GM19324 (cell line): ENCODE results near the gene LCE1C.

Experiments
- ATAC-seq: cut with Tn5 transposase; IDR thresholded peaks from one replicate; pipeline ENCODE4 v1.9.1; 2021; ENCODE audit warnings: mild to moderate bottlenecking, moderate library complexity; ENCODE audit not compliant: unreplicated experiment, low FRiP score

LCE1C gene, protein sequence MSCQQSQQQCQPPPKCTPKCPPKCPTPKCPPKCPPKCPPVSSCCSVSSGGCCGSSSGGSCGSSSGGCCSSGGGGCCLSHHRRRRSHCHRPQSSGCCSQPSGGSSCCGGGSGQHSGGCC

DNA sequence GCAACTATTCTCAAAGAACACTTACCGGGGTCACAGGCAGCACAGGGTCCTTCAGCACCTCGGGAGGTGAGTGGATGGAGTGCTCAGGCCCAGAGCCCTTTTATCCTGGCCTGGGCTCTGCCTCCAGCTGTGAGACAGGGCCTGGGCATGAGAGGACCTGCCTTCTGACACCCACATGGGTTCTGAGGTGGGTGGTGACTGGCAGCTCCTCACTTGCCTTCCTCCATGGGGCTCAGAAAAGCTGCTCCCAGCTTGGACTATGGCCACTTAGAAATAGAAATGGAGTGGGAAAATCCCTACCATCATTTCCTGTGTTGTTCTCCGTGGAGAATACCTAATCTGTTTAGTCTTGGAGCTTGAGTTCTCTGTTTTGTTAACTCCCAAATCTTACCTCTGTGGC, at the start of gene LCE1C:
LCE1C (minus strand) TSS at position 76 of the 400 bp plus-strand sequence. CDS start 1,173 bp downstream, outside the sequence.
- ATAC-seq, result no peak

DNA sequence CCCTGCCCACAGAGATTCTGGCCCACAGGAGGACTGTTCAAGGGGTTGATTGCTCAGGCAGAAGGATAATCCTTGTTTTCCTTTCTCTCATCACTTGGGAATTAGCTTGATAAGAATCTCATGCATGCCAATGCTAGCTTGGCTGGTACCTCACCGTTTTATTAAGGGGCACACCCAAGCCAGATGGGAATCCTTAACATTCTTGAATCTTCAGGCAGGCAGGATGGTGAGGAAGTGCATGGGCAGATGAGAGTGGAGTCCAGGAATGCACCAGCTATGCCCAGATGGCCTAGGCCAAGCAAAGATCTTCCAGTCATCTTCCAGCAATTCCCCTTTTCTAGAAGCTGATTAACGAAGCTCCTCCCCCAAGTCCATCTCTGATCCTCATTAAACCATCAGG, 49.2 kb upstream of the LCE1C start:
- ATAC-seq, result no peak

DNA sequence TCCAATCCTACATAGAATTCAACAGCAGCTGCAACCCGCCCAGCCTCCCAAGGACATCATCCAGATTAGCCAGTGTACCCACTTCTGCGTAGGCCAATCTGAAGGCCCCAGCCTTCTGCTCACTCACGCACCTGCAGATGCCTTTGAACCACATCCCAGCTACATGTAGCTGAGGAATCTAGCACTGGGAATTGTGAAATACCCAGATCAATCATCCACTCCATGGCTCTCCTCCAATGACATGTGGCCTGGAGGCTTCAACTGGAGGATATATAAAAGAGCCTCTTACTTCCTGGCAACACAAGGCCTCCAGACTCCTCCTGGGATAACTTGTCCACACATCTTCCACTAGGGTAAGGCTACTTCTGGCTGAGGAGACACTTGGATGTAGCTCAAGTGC, 36.1 kb upstream of the LCE1C start, which contains the start of gene LCE6A:
LCE6A (plus strand) TSS at position 301 of the 400 bp plus-strand sequence. CDS start 665 bp downstream, outside the sequence.
- no peak for ATAC-seq

DNA sequence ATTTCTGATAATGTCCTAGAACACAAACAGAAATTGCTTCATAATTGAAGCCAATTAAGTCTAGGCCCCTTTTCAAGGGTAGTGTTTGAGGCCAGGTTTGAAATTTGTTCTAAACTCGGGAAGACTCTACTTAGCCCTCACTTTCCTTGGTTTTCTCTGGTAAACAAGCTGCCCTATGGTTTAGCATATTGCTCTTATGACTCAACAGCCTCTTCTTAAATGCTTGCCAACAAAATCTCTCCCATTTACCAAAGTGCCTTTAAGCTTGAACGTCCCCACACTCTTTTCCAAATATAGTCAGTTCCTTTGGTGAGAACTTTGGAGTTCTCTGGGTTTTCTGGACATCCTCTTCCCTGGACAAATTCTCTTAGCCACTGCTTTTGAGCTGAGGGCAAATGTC, 30.4 kb upstream of the LCE1C start:
- ATAC-seq, result no peak

DNA sequence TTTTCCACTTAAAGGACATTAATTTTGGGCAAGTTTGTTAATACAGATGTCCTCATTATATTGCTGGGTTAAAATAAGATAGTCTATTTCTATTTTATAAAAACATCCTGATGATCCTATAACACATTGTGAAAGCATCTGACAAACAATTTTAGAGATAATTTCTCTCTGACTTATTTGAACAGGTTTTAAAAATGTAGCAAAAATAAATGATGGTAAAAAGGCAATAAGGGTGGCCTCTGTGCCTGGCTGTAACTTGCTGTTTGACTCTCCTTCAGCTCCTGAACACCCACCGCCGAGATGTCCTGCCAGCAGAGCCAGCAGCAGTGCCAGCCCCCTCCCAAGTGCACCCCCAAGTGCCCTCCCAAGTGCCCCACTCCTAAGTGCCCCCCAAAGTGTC, 20.7 kb upstream of the LCE1C start, which contains the start of gene LCE1A:
LCE1A (plus strand) TSS at position 301 of the 400 bp plus-strand sequence; CDS start at position 301, 0 bp downstream.
- no peak for ATAC-seq

DNA sequence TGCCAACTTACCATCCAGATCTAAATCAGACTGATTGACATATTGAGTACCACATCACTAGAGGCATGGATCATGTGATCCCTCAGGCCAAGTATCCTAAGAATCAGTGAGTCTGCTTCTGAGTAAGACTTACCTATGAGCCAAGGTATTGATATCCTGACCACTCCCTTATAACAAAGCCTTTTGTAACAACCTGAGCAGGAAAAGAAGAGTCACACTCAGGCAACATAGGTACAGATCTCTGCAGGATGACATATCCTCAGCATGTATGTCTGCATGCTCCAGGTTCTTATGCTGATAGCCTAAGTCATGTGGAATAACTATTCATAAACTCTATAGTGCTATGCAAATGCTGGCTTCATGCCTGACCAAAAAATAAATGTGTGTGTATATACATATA, 18.5 kb upstream of the LCE1C start:
- ATAC-seq, result no peak

DNA sequence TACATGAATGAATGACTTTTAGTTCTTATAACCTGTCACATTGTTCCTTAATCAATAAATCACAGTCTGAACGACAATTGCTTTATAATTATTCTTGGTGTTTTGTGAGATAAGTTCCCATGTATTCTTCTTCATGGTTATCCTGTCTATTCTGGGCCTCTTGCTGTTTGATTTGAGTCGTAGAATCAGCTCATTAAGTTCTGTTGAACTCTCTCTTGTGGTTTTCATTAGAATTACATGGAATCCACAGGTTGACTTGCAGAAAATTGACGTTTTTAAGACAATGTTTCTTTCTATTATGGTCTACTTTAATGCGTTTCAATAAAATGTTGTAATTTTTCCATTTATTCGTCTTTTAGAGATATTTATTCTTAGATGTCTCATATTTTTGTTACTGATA, 16.8 kb upstream of the LCE1C start:
- no peak for ATAC-seq

DNA sequence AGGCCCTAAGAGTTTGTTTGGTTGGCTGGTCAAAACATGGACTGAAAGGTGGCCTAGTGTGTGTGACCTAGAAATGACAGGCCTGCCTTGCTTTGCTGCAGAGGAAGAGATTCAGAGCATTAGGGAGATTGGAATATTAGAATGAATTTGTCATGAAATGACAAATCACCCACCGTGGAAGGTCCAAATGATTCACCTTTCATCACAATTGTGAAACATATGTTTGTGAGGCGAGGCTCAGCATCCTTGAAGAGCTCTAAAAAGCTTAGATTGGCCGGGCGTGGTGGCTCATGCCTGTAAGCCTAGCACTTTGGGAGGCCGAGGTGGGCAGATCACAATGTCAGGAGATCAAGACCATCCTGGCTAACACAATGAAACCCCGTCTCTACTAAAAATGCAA, 10.9 kb upstream of the LCE1C start:
- no peak for ATAC-seq

DNA sequence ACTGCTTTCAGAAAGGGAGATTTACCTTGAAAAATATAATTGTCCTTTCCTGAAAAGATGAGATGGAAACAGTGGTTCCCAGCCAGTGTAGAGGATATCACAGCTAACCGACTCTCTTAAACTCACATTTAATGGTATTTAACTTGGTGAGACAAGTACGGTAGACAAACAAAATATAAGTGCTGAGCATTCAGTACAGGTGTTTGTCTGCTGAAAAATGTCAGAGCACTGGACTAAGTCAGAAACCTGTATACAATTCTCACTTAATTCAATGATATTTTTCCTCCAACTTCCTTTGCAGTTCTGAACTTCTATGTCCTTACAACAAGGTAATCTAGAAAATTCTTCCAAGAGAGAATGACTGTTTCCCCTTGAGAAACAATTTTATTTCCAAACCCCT, 5.2 kb upstream of the LCE1C start, which contains the start of gene LCE1B:
LCE1B (plus strand) TSS at position 301 of the 400 bp plus-strand sequence. CDS start 476 bp downstream, outside the sequence.
- no peak for ATAC-seq

DNA sequence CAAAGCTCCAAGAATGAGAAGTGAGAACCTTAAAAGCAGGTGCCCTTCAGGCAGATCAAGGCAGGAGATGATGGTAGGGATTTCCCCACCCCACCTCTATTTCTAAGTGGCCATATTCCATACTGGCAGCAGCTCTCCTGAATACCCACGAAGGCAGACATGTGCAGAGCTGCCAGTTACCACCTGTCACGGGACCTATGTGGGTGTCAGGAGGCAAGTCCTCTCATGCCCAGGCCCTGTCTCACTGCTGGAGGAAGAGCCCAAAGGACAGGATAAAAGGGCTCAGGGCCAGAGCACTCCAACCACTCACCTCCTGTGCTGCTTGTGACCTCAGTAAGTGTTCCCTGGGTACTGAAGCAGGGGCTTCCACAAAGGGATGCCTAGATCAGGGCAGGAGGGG, 4.6 kb upstream of the LCE1C start:
- ATAC-seq, result no peak

DNA sequence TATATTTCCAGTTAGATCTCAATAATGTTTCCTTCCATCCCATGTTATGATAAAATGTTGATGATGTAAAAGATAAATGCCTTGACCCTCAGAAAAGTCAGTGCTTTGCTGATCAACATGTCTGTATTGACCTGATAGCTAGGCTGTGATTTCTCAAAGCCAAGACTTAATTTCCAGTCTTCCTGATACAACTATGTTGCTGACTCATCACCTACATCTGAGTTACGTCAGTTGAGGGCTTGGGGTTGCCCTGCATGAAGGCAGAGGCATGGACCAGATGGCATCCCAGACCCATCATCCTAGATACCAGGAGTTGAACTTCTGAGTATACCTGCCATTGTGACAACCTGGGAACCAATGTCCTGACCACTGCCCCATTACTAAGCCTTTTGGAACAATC, 5.1 kb downstream of the LCE1C start:
- ATAC-seq, result no peak

DNA sequence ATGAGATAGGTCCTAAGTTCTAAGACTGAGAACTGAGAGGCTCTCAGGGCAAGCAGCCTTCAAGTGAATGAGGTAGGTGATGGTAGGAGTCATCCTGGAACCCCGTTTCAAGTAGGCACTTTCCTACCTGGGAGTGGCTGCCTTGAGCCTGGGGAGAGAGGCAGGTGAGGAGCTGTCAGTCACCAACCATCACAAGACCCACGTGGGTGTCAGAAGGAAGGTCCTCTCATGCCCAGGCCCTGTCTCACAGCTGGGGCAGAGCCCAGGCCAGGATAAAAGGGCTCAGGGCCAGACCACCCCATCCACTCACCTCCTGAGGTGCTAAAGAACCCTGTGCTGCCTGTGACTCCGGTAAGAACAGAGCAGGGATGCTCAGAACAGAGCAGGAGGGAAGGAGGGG, 10.0 kb downstream of the LCE1C start, which contains the start of gene LCE1D:
LCE1D (plus strand) TSS at position 301 of the 400 bp plus-strand sequence. CDS start 1,074 bp downstream, outside the sequence.
- ATAC-seq, result no peak

DNA sequence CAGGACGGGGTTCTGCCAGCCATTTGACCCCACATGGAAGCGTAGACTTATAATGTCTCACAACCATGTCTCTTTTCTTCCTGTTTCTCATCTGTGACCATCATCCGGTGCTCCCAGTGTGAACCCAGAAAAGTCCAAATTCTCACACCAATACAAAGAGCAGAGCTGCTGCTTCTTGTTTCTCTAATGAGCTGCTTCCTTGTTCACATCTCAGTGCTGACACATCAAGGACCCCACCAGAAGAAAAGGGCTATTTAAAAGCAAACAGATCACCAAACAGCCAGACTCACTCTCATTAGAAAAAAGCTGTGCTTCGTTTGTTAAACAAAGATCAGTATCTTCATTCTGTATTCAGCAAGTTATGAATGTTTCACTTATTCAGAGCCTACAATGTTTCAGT, 10.8 kb downstream of the LCE1C start:
- ATAC-seq, result no peak

DNA sequence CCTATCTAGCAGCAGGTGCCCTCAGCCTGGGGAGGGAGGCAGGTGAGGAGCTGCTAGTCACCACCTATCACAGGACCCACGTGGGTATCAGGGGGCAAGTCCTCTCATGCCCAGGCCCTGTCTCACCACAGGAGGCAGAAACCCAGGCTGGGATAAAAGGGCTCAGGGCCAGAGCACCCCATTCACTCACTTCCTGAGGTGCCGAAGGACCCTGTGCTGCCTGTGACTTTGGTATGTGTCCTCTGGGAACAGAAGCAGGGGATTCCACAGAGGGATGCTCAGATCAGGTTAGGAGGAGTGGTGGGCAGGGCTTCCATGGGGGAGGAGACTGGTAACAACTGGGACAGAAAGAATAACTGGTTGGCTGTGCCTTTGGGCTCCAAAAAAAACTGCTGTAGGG, 20.4 kb downstream of the LCE1C start, which contains the start of gene LCE1E:
LCE1E (plus strand) TSS at position 181 of the 400 bp plus-strand sequence. CDS start 1,043 bp downstream, outside the sequence.
- no peak for ATAC-seq

DNA sequence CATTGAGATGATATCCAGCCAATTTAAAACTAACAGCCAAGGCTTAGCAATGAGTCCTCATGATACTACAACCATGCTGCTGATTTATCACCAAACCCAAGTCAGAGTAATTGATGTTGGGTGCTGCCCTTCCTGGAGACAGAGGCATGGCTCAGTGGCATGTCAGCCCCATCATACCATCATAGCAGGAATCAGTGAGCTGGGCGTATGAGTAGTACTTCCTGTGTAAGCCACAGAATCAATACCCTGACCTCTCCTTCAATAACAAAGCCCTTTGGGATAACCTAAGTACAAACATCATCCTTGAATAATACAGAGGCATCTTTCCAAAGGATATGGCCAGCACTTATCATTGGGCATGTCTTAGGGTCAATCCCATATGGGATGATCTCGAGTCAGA, 23.4 kb downstream of the LCE1C start:
- ATAC-seq, result no peak

DNA sequence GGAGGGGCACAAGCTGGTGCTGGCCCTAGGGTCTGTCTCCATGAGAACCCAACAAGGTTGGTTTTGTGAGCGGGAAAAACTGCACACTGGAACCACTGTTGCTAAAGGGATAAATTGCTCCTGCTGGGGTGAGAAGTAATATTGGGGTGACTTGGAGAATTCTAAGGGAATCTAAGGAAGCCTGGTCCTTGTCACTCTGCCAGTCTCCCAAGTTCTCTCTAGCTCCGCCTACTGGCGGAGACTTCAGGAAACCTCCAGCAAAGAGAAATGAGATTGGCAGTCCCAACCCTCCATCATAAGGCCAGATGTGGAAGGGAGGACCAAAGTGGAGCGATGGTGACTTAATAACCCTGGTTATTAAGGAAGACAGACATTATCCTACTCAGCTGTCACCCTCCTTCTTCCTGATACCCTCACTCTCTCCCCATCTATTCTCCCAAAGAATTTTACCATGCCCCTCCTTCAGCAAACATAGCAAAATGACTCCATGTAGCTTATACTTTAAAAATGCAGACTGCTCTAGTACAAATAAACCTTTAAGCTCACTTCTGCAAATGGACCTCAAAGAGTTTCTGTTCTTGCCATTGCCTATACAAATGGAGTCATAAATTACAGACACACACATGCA, 28.8 kb downstream of the LCE1C start:
- ATAC-seq, result no peak

DNA sequence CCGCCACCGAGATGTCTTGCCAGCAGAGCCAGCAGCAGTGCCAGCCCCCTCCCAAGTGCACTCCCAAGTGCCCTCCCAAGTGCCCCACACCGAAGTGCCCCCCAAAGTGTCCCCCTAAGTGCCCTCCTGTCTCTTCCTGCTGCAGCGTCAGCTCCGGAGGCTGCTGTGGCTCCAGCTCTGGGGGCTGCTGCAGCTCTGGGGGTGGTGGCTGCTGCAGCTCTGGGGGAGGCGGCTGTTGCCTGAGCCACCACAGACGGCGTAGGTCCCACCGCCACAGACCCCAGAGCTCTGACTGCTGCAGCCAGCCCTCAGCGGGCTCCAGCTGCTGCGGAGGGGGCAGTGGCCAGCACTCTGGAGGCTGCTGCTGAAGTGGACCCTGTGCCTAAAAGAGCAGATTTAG, 30.1 kb downstream of the LCE1C start:
- ATAC-seq, result no peak

DNA sequence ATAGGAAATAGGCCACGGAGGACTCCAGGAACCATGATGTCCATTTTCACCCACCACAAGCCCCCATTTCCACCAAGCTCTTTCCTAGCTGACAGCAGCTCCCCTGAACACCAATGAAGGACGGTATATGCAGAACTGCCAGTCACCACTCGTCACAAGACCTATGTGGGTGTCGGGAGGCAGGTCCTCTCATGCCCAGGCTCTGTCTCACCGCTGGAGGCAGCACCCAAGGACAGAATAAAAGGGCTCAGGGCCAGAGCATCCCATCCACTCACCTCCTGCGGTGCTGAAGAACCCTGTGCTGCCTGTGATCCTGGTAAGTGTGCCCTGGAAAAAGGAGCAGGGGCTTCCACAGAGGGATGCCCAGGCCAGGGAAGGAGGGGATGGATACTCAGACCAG, 31.6 kb downstream of the LCE1C start, which contains the start of gene LCE1F:
LCE1F (plus strand) TSS at position 266 of the 400 bp plus-strand sequence. CDS start 1,232 bp downstream, outside the sequence.
- ATAC-seq, result no peak

DNA sequence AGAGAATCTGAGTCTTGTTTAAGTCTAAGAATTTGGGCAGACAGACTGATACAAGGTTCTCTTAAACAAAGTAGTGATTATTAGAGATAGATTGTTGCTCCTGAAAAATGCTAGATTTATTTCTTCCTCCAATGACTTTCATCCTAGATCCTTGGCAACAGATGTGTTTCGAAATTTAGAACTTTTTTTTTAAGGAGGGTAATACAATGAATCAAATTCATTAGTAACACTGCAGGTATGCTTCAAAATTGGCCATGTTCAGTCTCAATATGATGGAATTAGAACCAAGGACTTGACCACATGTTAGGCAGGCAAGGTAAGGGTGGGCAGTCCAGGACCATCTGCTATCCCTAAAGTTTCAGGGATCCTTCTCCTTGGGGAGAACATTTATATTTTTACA, 36.0 kb downstream of the LCE1C start:
- no peak for ATAC-seq

DNA sequence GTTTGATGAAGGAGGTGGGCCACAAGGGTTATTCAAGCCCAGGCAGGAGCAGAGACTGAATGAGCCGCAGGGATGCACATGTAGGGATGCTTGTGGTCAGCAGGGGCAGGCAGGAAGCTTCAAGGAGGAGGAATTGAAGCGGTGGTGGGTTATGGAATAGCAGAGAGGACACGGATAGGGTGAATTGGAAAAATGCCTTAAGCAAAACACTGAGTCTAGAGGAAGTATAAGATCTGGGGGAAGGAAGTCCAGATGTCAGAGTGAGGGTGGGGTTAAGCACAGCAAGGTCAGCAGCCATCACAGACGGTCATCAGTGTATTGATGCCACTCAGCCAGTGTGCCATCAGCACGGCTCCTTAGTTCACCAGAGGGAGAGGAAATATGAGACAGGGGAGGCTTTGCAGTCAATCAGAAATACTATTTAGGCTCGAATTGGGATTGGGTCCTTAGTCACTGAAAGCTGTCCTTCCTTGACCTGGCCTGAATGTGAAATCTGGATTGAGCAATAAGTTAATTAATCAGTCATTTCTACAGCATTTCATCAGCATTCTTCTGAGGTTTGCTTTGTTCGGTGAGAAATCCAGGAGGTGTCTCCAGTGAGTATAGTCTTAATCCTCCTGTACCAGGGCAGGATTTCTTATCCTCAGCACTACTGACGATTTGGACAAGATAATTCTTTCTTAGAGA, 37.5 kb downstream of the LCE1C start:
- ATAC-seq, result no peak

DNA sequence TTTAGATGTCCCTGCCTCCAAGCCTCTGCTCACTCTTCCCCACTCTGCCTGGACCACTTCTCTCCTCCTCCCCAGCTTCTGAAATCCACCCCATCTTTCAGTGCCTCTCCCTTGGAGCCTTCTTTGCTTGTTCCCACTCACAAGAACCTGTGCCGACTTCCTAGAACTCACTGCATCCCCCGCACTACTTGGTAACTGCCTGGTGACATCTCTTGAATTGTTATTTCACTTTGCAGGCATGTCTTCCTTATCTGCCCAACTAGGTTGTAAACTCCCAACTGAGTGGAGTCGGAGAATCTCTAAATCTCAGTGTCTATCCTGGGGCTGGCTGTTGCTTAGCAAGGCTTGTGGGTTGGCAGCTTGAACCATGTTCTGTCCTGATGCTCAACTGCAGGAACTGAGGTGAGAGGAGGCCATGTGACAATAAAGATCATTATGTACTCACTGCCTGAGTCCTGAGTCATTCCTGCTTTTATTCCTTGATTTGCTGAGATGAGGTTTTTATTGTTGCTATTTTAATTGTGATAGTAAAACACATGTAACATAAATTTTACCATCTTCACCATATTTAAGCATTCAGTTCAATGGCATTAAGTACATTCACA, 44.7 kb downstream of the LCE1C start:
- ATAC-seq, result no peak
